Left colon (tissue), 2 donors: ENCODE data around the gene ASB10. TPM values are rescaled to one million over a fixed set of nuclear protein-coding genes. Genes with fewer than 3 reads are reported as not detected.

Experiments
- ATAC-seq: fragments of 200-7000 bp; cut with Tn5 transposase; one replicate; pipeline ENCODE4 v1.9.1; 2020; ENCODE audit warnings: mild to moderate bottlenecking, moderate library complexity
- DNase-seq, 2 donors: peaks; one replicate each; pipeline ENCODE4 v3.0.0-alpha.2; 2020
- intact Hi-C, 2 donors: fragments of 100-400 bp; cut with DNase I in 1 of 2; cut with micrococcal nuclease in 1 of 2; formaldehyde crosslinking; loops; one replicate each; pipeline versions ENCODE4 v1.11.2 to v1.14.0; 2022; cut with DNase I, micrococcal nuclease
- total RNA-seq, 2 donors: library from RNA; stranded (reverse); fragmentation: NEBNext Ultra II Directional; extraction: Animal tissue kit (Norgen Biotek cat#: 25700); gene quantifications; one replicate each; pipeline ENCODE4 v1.2.1, GENCODE V29; 2021
- donor health status: DM: no; HTN: no; CAD: no.
- donor health status: DM: yes; HTN: yes; CAD: no.

ASB10 gene
- total RNA-seq, 2 donors from 2014 or later: not detected

- intact Hi-C loops: no loop called here
- no peak for DNase-seq
- ATAC-seq: no peak
These were observed 25.6 kb upstream of the ASB10 start for GRCh38 chr7:151212626-151213025.

GRCh38 chr7:151211155-151211772, 24.2 kb upstream of the ASB10 start:
- no peak for DNase-seq
- no peak for ATAC-seq
- intact Hi-C loops: no loop called here

- ATAC-seq (no peak), DNase-seq (no peak)
- intact Hi-C loops: no loop called here
These were observed 23.2 kb upstream of the ASB10 start, which contains the start of gene H2BK1 for GRCh38 chr7:151210087-151210854. TSS of gene H2BK1 (minus strand) at chr7:151210488. CDS start at chr7:151210318, 170 bp downstream.

GRCh38 chr7:151209588-151209987, 22.5 kb upstream of the ASB10 start:
- ATAC-seq: no peak
- intact Hi-C loops: no loop called here
- DNase-seq: no peak

- no peak for ATAC-seq
- intact Hi-C loops: no loop called here
- DNase-seq: no peak
These were observed 21.3 kb upstream of the ASB10 start for GRCh38 chr7:151208253-151208862.

GRCh38 chr7:151207804-151208203, 20.8 kb upstream of the ASB10 start:
- ATAC-seq: no peak
- intact Hi-C loops: no loop called here
- DNase-seq: no peak

GRCh38 chr7:151207315-151207714, 20.3 kb upstream of the ASB10 start:
- DNase-seq: no peak
- intact Hi-C loops: no loop called here

GRCh38 chr7:151206914-151207313, 19.9 kb upstream of the ASB10 start:
- ATAC-seq: no peak
- no peak for DNase-seq
- intact Hi-C loops: no loop called here

More at GRCh38 chr7:151207315-151207714, 20.3 kb upstream of the ASB10 start:
- ATAC-seq: no peak

- intact Hi-C loops: no loop called here
- ATAC-seq (no peak), DNase-seq (no peak)
These were observed 18.7 kb upstream of the ASB10 start for GRCh38 chr7:151205730-151206129.

- DNase-seq (no peak), ATAC-seq (peak; percentile 46)
- intact Hi-C loops: no loop called here
These were observed 17.5 kb upstream of the ASB10 start for GRCh38 chr7:151204383-151205032.

GRCh38 chr7:151202836-151203235, 15.8 kb upstream of the ASB10 start:
- ATAC-seq (no peak), DNase-seq (no peak)
- intact Hi-C loops: no loop called here

GRCh38 chr7:151201751-151202150, 14.7 kb upstream of the ASB10 start:
- ATAC-seq: no peak
- DNase-seq: no peak
- intact Hi-C loops: no loop called here

GRCh38 chr7:151201344-151201743, 14.3 kb upstream of the ASB10 start:
- intact Hi-C loops: no loop called here
- no peak for ATAC-seq
- DNase-seq: no peak

- intact Hi-C loops: no loop called here
- no peak for ATAC-seq
- no peak for DNase-seq
These were observed 12.1 kb upstream of the ASB10 start for GRCh38 chr7:151198945-151199848.

- intact Hi-C loops: no loop called here
- ATAC-seq: no peak
These were observed 10.9 kb upstream of the ASB10 start for GRCh38 chr7:151197932-151198331.

GRCh38 chr7:151195616-151196450, 8.8 kb upstream of the ASB10 start:
- no peak for ATAC-seq
- no peak for DNase-seq
- intact Hi-C loops: no loop called here

More at GRCh38 chr7:151197932-151198331, 10.9 kb upstream of the ASB10 start:
- DNase-seq: no peak

GRCh38 chr7:151194188-151194587, 7.1 kb upstream of the ASB10 start:
- no peak for DNase-seq
- no peak for ATAC-seq
- intact Hi-C loops: no loop called here
